Gastroesophageal sphincter (tissue), 3 donors: ENCODE measurements around the gene ADAT2.

Experiments used
- CTCF ChIP-seq, 4 experiments: fragments of 200-600 bp in 2 of 4; fragments of 450-650 bp in 2 of 4; sonication (generic) in 1 of 4; IDR thresholded peaks; one replicate each; pipeline ENCODE4 v1.5.1; 2017 to 2019; ENCODE audit warnings: antibody characterized with exemption in 4 of 4, mild to moderate bottlenecking in 2 of 4, moderate library complexity in 2 of 4
- EP300 ChIP-seq: sonication (generic); formaldehyde crosslinking; IDR thresholded peaks from one replicate; pipeline ENCODE4 v1.6.1; 2017; ENCODE audit warnings: antibody characterized with exemption, mild to moderate bottlenecking
- POLR2A ChIP-seq, 2 donors: fragments of 450-650 bp; IDR thresholded peaks; one replicate each; pipeline ENCODE4 v1.6.1; 2017; ENCODE audit warnings: antibody characterized with exemption in 2 of 2, mild to moderate bottlenecking in 2 of 2, moderate library complexity in 1 of 2

- TF ChIP-seq POLR2A (IDR thresholded peaks at IDR 0.05), result no peak
- TF ChIP-seq CTCF (IDR thresholded peaks at IDR 0.05), result no peak
- no peak for TF ChIP-seq EP300
These were observed 74.1 kb downstream of the ADAT2 start for GRCh38 chr6:143376375-143376774.
